Type B pancreatic cell (in vitro differentiated cells): ENCODE results near the gene STK32B. TPM values are rescaled to one million over a fixed set of nuclear protein-coding genes. Genes with fewer than 3 reads are reported as not detected.

Experiments used
- DNase-seq: peaks from one replicate; pipeline ENCODE4 v3.0.0; 2021; ENCODE audit warnings: mixed read lengths; ENCODE audit not compliant: unreplicated experiment; ENCODE audit errors: extremely low spot score
- H3K27ac Mint-ChIP-seq: 2 replicates; pipeline ENCODE4 v1.8.0; 2021; ENCODE audit warnings: mild to moderate bottlenecking, mixed read lengths
- H3K27me3 Mint-ChIP-seq: 2 replicates; pipeline ENCODE4 v1.8.0; 2021; ENCODE audit warnings: mixed read lengths
- H3K36me3 Mint-ChIP-seq: 2 replicates; pipeline ENCODE4 v1.8.0; 2021; ENCODE audit warnings: mixed read lengths
- H3K4me1 Mint-ChIP-seq: one replicate; pipeline ENCODE4 v1.8.0; 2021; ENCODE audit warnings: mixed read lengths; ENCODE audit not compliant: unreplicated experiment
- H3K4me3 Mint-ChIP-seq: 2 replicates; pipeline ENCODE4 v1.8.0; 2021; ENCODE audit warnings: mild to moderate bottlenecking, mixed read lengths
- H3K9me3 Mint-ChIP-seq: 2 replicates; pipeline ENCODE4 v1.8.0; 2021; ENCODE audit warnings: mixed read lengths
- total RNA-seq: library from RNA; stranded (reverse); gene quantifications from 2 replicates; pipeline ENCODE4 v1.2.1, GENCODE V29; 2021; ENCODE audit warnings: low replicate concordance
- TF ChIP-seq, protein P1 (sequence below): fragments of 200-600 bp; sonication (generic); conservative IDR thresholded peaks from 2 replicates; pipeline ENCODE4 v1.5.0; 2021; ENCODE audit warnings: antibody characterized with exemption, mild to moderate bottlenecking

Gene STK32B
- total RNA-seq, 1 donor from 2014 or later = 3.0 TPM

DNA sequence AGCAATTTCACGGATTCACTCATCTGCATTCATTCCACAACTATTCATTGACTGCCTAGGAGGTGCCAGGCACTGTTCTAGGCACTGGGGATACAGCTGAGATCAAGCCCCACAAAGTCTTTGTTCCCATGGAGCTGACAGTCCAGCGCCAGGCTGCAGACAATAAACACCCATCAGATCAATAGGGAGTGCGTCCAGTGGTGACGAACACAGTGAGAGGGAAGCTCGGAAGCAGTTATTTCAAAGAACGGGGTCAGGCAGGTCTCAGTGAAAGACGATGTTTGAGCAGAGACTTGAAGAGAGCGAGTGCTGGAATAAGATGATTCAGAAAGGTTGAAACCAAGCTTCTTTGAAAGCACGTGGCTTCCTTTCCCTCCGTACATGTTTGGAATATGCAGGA lies 489.9 kb downstream of the STK32B start:
- no peak for DNase-seq
- Mint-ChIP-seq H3K4me1 (no peaks in the 10 kb centered on the region), H3K4me3 (no peak overlapping the region), H3K36me3 (no peaks in the 10 kb centered on the region), H3K27ac (no peak overlapping the region), H3K9me3 (no peaks in the 10 kb centered on the region), H3K27me3 (no peaks in the 10 kb centered on the region)
- TF ChIP-seq, protein P1, sequence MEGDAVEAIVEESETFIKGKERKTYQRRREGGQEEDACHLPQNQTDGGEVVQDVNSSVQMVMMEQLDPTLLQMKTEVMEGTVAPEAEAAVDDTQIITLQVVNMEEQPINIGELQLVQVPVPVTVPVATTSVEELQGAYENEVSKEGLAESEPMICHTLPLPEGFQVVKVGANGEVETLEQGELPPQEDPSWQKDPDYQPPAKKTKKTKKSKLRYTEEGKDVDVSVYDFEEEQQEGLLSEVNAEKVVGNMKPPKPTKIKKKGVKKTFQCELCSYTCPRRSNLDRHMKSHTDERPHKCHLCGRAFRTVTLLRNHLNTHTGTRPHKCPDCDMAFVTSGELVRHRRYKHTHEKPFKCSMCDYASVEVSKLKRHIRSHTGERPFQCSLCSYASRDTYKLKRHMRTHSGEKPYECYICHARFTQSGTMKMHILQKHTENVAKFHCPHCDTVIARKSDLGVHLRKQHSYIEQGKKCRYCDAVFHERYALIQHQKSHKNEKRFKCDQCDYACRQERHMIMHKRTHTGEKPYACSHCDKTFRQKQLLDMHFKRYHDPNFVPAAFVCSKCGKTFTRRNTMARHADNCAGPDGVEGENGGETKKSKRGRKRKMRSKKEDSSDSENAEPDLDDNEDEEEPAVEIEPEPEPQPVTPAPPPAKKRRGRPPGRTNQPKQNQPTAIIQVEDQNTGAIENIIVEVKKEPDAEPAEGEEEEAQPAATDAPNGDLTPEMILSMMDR = no peak

DNA sequence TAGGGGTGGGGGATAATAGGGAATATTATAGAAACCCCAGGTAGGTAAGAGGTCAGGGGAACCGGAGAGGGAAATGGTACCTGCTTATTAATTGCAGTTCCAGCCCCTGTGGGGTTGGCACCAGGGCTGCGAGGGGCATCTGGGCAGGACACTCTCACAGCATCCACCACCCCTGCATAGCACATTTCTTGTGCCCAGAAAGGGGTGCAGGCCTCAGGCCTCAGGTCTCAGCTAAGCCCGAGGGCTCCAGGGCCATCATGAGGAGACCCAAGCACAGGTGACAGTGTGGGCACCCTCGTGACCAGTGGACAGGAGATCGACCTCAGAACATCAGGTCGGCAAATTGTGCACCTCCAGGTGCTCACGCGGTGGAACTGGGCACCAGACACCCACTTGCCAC lies 492.4 kb downstream of the STK32B start:
- TF ChIP-seq, protein P1 = no peak
- Mint-ChIP-seq H3K27ac (no peak overlapping the region), H3K4me3 (no peak overlapping the region), H3K4me1 (no peaks in the 10 kb centered on the region), H3K27me3 (no peaks in the 10 kb centered on the region), H3K36me3 (no peaks in the 10 kb centered on the region), H3K9me3 (no peaks in the 10 kb centered on the region)
- no peak for DNase-seq

DNA sequence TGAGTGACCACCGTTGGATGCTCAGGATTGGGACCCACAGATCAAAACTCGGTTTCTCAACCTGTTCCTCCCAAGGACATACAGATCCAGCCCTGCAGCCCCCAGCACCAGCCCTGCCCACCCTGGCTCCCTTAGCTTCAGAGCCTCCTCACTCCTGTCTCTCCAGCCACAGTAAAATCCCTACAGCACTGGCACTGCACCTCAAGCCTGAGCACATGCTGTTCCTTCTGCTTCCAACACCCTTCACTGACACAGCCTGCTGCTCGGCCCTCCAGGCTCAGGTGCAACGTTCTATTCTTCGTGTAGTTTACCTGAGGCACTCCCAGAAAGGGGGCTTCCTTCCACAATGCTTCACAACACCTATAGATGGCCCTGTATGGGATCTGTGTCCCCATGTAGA lies 493.5 kb downstream of the STK32B start:
- TF ChIP-seq, protein P1 = no peak
- Mint-ChIP-seq H3K4me3 (no peak overlapping the region), H3K9me3 (peaks cover 2% of the 10 kb centered on the region), H3K36me3 (no peaks in the 10 kb centered on the region), H3K27me3 (no peaks in the 10 kb centered on the region), H3K4me1 (no peaks in the 10 kb centered on the region), H3K27ac (no peak overlapping the region)
- DNase-seq = no peak

DNA sequence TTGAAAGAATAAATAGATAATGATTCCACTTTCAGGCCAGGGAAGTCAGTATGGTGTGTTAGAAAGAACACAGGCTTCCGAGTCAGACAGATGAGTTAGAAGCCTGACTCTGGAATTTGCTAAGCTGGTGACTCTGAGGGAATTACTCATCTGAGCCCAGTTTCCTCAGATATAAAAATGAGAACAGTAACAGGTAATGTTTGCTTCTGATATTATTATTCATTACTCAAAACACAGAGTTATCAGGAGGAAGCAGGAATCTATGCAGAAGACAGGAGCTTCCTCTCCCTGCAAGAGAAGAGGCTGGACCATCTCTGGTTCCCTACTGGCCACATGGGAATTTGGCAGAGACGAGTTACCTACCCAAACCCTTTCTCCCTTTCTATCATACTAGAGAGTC lies 494.0 kb downstream of the STK32B start:
- no peaks in the 10 kb centered on the region for H3K4me1 Mint-ChIP-seq
- H3K27ac Mint-ChIP-seq = no peak overlapping the region
- DNase-seq = no peak
- H3K9me3 Mint-ChIP-seq = peaks cover 7% of the 10 kb centered on the region
- no peaks in the 10 kb centered on the region for H3K27me3 Mint-ChIP-seq
- H3K36me3 Mint-ChIP-seq = no peaks in the 10 kb centered on the region
- TF ChIP-seq, protein P1 = no peak
- no peak overlapping the region for H3K4me3 Mint-ChIP-seq

DNA sequence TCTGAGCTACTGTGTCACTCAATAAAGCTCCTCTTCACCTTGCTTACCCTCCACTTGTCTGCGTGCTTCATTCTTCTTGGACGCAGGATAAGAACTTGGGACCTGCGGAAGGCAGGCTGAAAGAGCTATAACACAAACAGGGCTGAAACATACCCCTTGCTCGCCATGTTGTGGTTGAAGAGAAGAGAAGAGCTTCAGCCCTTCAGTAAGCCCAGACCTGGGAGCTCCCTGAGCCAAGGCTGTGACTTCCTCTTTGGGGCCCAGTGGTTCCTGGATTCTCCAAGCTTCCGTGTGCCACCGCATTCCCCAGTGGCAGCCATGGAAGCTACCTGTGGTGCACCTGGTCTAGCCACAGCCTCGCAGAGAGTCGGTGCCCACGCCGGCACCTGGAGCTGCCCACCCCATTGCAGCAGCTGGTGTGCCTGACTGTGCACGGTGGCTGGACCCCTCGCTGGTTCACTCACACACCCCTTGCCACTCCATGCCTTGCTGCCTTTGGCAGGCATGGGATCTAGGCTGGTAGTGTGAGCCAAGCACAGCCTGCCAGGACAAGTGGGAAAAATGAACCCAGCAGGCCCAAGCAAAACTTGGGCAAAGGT lies 496.5 kb downstream of the STK32B start:
- no peaks in the 10 kb centered on the region for H3K27me3 Mint-ChIP-seq
- peaks cover 22% of the 10 kb centered on the region for H3K9me3 Mint-ChIP-seq
- TF ChIP-seq, protein P1 = no peak
- H3K36me3 Mint-ChIP-seq = peaks cover 9% of the 10 kb centered on the region
- H3K4me1 Mint-ChIP-seq = no peaks in the 10 kb centered on the region
- DNase-seq = no peak
- no peak overlapping the region for H3K27ac Mint-ChIP-seq
- no peak overlapping the region for H3K4me3 Mint-ChIP-seq

Other genes with a start within 250 kb of the STK32B start
- gene MSX1, start 191.8 kb upstream of the STK32B start, total RNA-seq = 7.4 and 67.3 TPM in 2 replicates
- gene CYTL1, start 32.0 kb upstream of the STK32B start, total RNA-seq = 0.52 and 6.9 TPM in 2 replicates